ENCODE measurements around the gene TSKS. TPM values are rescaled to one million over a fixed set of nuclear protein-coding genes. Genes with fewer than 3 reads are reported as not detected.

The TSKS gene
- polyA plus RNA-seq, 1 donor (not counting 4 experiments of a cell fraction or from before 2014, with no cell fraction given), result 1.9 TPM

DNA sequence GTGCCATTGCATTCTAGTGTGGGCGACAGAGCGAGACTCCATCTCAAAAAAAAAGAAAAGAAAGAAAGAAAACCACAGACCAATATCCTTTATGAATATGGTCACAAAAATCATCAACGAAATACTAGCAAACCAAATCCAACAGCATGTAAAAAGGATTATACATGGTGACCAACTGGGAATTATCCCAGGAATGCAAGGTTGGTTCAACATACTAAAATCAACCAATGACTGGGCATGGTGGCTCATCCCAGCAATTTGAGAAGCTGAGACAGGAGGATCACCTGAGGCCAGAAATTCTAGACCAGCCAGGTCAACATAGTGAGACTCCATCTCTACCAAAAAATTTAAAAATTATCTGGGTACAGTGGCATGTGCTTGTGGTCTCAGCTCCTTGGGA lies 7.2 kb downstream of the TSKS start:
- Histone ChIP-seq H3K4me2 (ENCODE audit: control insufficient read depth, extremely low read depth, insufficient read depth, low read depth, low read length) (no peak overlapping the region), H3K27me3 (ENCODE audit: control insufficient read depth, extremely low read depth, insufficient read depth, low read length) (no peaks in the 10 kb centered on the region), H3K4me1 (ENCODE audit: control insufficient read depth, extremely low read depth, insufficient read depth, low read length) (no peaks in the 10 kb centered on the region), H4K20me1 (ENCODE audit: control insufficient read depth, extremely low read depth, insufficient read depth, low read length) (no peaks in the 10 kb centered on the region), H3K36me3 (ENCODE audit: control insufficient read depth in 2 of 2, extremely low read depth in 1 of 2, insufficient read depth in 2 of 2, low read length in 2 of 2) (no peaks in the 10 kb centered on the region), H3K9me3 (ENCODE audit: control insufficient read depth, low read depth, low read length) (peaks cover 3% of the 10 kb centered on the region), H3K9me1 (ENCODE audit: control insufficient read depth, extremely low read depth, insufficient read depth, low read length) (no peaks in the 10 kb centered on the region), H3K9ac (ENCODE audit: control insufficient read depth, extremely low read depth, insufficient read depth, low read length) (no peak overlapping the region), H2AFZ (ENCODE audit: control insufficient read depth, low read length) (no peak overlapping the region), H3K27ac (ENCODE audit: control insufficient read depth, insufficient read depth, low read length) (no peak overlapping the region), H3K4me3 (ENCODE audit: control insufficient read depth in 2 of 3, extremely low read depth in 1 of 3, insufficient read depth in 2 of 3, low read depth in 1 of 3, low read length in 3 of 3) (no peak overlapping the region), H3K79me2 (ENCODE audit: control insufficient read depth, insufficient read depth, low read length) (no peaks in the 10 kb centered on the region)
- no peak for TF ChIP-seq EZH2 (IDR thresholded peaks at IDR 0.05; ENCODE audit: low read length)
- TF ChIP-seq, protein P1, sequence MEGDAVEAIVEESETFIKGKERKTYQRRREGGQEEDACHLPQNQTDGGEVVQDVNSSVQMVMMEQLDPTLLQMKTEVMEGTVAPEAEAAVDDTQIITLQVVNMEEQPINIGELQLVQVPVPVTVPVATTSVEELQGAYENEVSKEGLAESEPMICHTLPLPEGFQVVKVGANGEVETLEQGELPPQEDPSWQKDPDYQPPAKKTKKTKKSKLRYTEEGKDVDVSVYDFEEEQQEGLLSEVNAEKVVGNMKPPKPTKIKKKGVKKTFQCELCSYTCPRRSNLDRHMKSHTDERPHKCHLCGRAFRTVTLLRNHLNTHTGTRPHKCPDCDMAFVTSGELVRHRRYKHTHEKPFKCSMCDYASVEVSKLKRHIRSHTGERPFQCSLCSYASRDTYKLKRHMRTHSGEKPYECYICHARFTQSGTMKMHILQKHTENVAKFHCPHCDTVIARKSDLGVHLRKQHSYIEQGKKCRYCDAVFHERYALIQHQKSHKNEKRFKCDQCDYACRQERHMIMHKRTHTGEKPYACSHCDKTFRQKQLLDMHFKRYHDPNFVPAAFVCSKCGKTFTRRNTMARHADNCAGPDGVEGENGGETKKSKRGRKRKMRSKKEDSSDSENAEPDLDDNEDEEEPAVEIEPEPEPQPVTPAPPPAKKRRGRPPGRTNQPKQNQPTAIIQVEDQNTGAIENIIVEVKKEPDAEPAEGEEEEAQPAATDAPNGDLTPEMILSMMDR (optimal IDR thresholded peaks at IDR 0.05 in 1 of 3, IDR thresholded peaks at IDR 0.05 in 1 of 3, conservative IDR thresholded peaks at IDR 0.05 in 1 of 3; ENCODE audit: extremely low read depth in 1 of 3, insufficient read depth in 2 of 3, low read length in 3 of 3), result no peak
- no peak for DNase-seq (ENCODE audit: low read depth, low spot score)
- dilution Hi-C loops (cut with MboI; ENCODE audit: extremely low pct_ligation_motif_present, low sequenced_read_pairs), result no loop called here
- no peak for FAIRE-seq

DNA sequence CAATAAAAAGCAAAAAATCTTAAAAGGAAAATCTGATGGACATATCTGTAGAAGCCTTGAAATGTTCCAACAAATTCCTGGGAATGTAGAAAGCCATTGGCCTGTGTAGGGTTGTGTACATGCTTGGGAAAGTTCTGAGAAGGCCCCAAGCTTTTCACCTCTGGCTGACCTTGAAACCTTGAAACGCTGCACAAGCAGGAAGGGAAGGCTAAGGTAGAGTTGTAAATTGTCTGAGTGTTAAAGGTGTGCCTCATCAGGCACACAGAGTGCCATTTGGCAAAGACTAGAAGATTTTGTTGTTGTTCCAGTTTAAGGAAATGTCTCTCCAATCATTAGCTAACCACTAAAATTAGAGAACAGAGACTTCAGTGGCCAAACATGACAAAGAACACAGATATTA lies 10.4 kb downstream of the TSKS start:
- Histone ChIP-seq H3K4me1 (ENCODE audit: control insufficient read depth, extremely low read depth, insufficient read depth, low read length) (no peaks in the 10 kb centered on the region), H3K4me2 (ENCODE audit: control insufficient read depth, extremely low read depth, insufficient read depth, low read depth, low read length) (no peak overlapping the region), H3K27ac (ENCODE audit: control insufficient read depth, insufficient read depth, low read length) (no peak overlapping the region), H3K27me3 (ENCODE audit: control insufficient read depth, extremely low read depth, insufficient read depth, low read length) (no peaks in the 10 kb centered on the region), H3K9me3 (ENCODE audit: control insufficient read depth, low read depth, low read length) (peaks cover 3% of the 10 kb centered on the region), H3K9me1 (ENCODE audit: control insufficient read depth, extremely low read depth, insufficient read depth, low read length) (no peaks in the 10 kb centered on the region), H4K20me1 (ENCODE audit: control insufficient read depth, extremely low read depth, insufficient read depth, low read length) (no peaks in the 10 kb centered on the region), H3K36me3 (ENCODE audit: control insufficient read depth in 2 of 2, extremely low read depth in 1 of 2, insufficient read depth in 2 of 2, low read length in 2 of 2) (no peaks in the 10 kb centered on the region), H3K79me2 (ENCODE audit: control insufficient read depth, insufficient read depth, low read length) (no peaks in the 10 kb centered on the region), H3K9ac (ENCODE audit: control insufficient read depth, extremely low read depth, insufficient read depth, low read length) (no peak overlapping the region), H3K4me3 (ENCODE audit: control insufficient read depth in 2 of 3, extremely low read depth in 1 of 3, insufficient read depth in 2 of 3, low read depth in 1 of 3, low read length in 3 of 3) (no peak overlapping the region), H2AFZ (ENCODE audit: control insufficient read depth, low read length) (no peak overlapping the region)
- TF ChIP-seq EZH2 (IDR thresholded peaks at IDR 0.05; ENCODE audit: low read length), result no peak
- TF ChIP-seq, protein P1 (optimal IDR thresholded peaks at IDR 0.05 in 1 of 3, IDR thresholded peaks at IDR 0.05 in 1 of 3, conservative IDR thresholded peaks at IDR 0.05 in 1 of 3; ENCODE audit: extremely low read depth in 1 of 3, insufficient read depth in 2 of 3, low read length in 3 of 3), result no peak
- dilution Hi-C loops (cut with MboI; ENCODE audit: extremely low pct_ligation_motif_present, low sequenced_read_pairs), result no loop called here
- DNase-seq (ENCODE audit: low read depth, low spot score) (no peak), FAIRE-seq (no peak)
